IPS DF 6.9 (cell line): Measurements from ENCODE around the gene USP8.
"Not testable (repeated sequence)": the region's sequence is repeated elsewhere in the genome, so short reads cannot be mapped to it uniquely, and the experiment has no call there.

Source experiments
- DNase-seq: peaks from one replicate; pipeline ENCODE4 v3.0.0-alpha.2; 2013; ENCODE audit warnings: low read depth, low spot score
- H3K27ac ChIP-seq: one replicate; pipeline ENCODE4 v1.5.1; 2013; ENCODE audit warnings: low read length, control low read depth
- H3K27me3 ChIP-seq: 2 replicates; pipeline ENCODE4 v1.6.1; 2013; ENCODE audit warnings: mild to moderate bottlenecking, low read length; ENCODE audit not compliant: control insufficient read depth, insufficient read depth
- H3K36me3 ChIP-seq: 2 replicates; pipeline ENCODE4 v1.6.1; 2013; ENCODE audit warnings: low read length; ENCODE audit not compliant: control insufficient read depth, insufficient read depth
- H3K4me1 ChIP-seq: 2 replicates; pipeline ENCODE4 v1.6.1; 2013; ENCODE audit warnings: low read length; ENCODE audit not compliant: control insufficient read depth, insufficient read depth
- H3K4me3 ChIP-seq: 2 replicates; pipeline ENCODE4 v1.5.1; 2013; ENCODE audit warnings: mild to moderate bottlenecking, low read length
- H3K9me3 ChIP-seq: 2 replicates; pipeline ENCODE4 v1.6.1; 2013; ENCODE audit warnings: low read length, inconsistent platforms; ENCODE audit not compliant: control insufficient read depth, insufficient read depth
- WGBS: extraction: QIAGEN DNeasy Blood & Tissue Kit; methylation state at CpG from one replicate; pipeline ENCODE4 v1.1.7; 2013; ENCODE audit warnings: mixed read lengths, missing lambda C conversion rate; ENCODE audit not compliant: insufficient read length, insufficient coverage; 5-methylcytosine and 5-hydroxymethylcytosine counted together

USP8 gene

GRCh38 chr15:50414624-50415023 lies 9.6 kb upstream of the USP8 start:
- no peak overlapping the region for H3K27ac ChIP-seq
- DNase-seq = no peak
- H3K4me1 ChIP-seq = no peaks in the 10 kb centered on the region
- H3K4me3 ChIP-seq = no peak overlapping the region
- WGBS = no CpG with 5 or more reads among the region's 2 CpGs
- H3K36me3 ChIP-seq = no peaks in the 10 kb centered on the region
- H3K27me3 ChIP-seq = no peaks in the 10 kb centered on the region
- no peaks in the 10 kb centered on the region for H3K9me3 ChIP-seq

DNA sequence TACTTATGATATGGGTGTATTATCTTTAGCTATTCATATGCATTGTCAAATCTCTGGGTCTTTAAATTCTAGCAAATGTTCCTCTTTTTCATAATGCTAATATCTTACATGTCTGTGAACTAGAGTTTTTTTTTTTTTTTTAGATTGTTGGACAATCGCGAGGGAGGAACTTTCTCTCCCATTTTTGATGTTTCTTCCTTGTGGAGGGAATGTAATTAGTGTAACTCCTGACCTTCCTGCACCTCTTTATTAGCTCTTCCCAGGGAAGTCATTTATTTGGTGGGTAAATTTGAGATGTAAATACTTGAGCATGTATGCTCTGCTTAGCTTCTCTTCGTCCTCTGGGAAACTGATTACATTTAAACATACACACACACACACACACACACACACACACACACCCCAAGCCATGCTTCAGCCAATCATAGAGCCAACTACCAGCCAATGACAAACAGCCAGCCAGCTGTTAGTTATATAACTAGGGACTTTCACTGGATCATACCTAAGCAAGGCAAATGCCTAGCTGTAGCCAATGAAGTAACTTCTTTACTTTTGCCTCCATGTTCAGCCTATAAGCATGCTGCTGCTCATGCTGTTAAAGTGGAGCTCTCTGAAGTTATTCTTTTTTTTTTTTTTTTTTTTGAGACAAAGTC lies 8.3 kb upstream of the USP8 start:
- H3K36me3 ChIP-seq = no peaks in the 10 kb centered on the region
- no CpG with 5 or more reads among the region's 3 CpGs for WGBS
- no peak overlapping the region for H3K27ac ChIP-seq
- no peak for DNase-seq
- no peaks in the 10 kb centered on the region for H3K27me3 ChIP-seq
- no peaks in the 10 kb centered on the region for H3K9me3 ChIP-seq
- H3K4me1 ChIP-seq = no peaks in the 10 kb centered on the region
- H3K4me3 ChIP-seq = no peak overlapping the region

DNA sequence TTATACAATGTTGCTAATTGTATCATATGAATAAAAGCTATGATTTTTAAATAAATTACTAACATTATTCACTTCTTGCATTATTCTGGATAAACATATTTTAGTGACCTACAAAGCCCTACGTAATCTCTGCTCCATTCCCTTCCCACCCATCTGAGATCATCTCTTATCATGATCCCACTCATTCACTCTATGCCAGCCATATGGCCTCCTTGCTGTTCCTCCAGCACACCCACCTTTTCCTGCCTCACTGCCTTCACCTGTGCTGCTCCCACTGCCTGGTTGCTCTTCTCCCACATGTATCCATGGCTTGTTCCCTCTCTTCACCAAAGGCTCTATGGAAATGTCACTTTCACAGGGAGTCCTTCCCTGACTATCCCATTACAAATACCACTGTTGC lies 7.3 kb upstream of the USP8 start:
- Histone ChIP-seq H3K4me3 (no peak overlapping the region), H3K9me3 (no peaks in the 10 kb centered on the region), H3K4me1 (no peaks in the 10 kb centered on the region), H3K27me3 (no peaks in the 10 kb centered on the region), H3K36me3 (no peaks in the 10 kb centered on the region), H3K27ac (no peak overlapping the region)
- no CpG with 5 or more reads among the region's 1 CpG for WGBS
- DNase-seq = no peak

DNA sequence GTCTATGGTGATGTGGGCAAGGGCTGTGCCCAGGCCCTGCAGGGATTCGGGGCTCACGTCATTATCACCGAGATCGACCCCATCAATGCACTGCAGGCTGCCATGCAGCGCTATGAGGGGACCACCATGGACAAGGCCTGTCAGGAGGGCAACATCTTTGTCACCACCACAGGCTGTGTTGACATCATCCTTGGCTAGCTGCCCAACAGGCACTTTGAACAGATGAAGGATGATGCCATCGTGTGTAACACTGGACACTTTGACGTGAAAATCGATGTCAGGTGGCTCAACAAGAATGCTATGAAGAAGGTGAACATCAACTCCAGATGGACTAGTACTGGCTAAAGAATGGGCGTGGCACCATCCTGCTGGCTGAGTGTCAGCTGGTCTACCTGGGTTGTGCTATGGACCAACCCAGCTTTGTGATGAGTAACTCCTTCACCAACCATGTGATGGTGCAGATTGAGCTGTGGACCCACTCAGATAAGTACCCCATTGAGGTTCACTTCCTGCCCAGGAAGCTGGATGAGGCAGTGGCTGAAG lies 6.1 kb upstream of the USP8 start:
- Histone ChIP-seq H3K9me3 (no peaks in the 10 kb centered on the region), H3K27me3 (no peaks in the 10 kb centered on the region), H3K4me3 (no peak overlapping the region), H3K4me1 (no peaks in the 10 kb centered on the region), H3K27ac (no peak overlapping the region), H3K36me3 (no peaks in the 10 kb centered on the region)
- no peak for DNase-seq
- WGBS = no CpG with 5 or more reads among the region's 9 CpGs

DNA sequence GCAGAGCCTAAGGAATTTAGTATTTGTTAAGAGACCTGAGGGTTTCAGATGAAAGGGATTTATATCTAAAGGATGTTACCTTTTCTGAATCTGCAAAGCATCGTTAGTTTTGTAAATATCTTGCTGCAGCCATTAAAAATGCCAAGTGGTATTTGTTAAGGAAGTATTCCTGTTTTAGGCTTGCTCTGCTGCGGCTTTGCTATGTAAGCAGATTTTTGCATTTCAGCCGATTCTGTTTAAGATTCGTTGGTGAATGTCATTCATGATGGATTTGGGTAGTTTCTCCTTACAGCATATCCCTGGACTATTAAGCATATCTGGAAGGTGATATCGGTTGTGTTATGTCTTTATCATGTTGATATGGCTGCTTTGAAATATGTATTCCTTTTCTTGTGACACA lies 1.0 kb downstream of the USP8 start:
- DNase-seq = no peak
- no peaks in the 10 kb centered on the region for H3K9me3 ChIP-seq
- H3K36me3 ChIP-seq = no peaks in the 10 kb centered on the region
- no peaks in the 10 kb centered on the region for H3K27me3 ChIP-seq
- H3K4me3 ChIP-seq = peak overlapping the region; percentile 84; the same call in 1 of the 2 replicates
- no peak overlapping the region for H3K27ac ChIP-seq
- peaks cover 3% of the 10 kb centered on the region for H3K4me1 ChIP-seq
- no CpG with 5 or more reads among the region's 5 CpGs for WGBS

GRCh38 chr15:50425678-50426246 lies 1.6 kb downstream of the USP8 start:
- not testable (repeated sequence) for H3K27ac ChIP-seq, H3K9me3 ChIP-seq, H3K36me3 ChIP-seq, H3K27me3 ChIP-seq, DNase-seq, H3K4me3 ChIP-seq, H3K4me1 ChIP-seq
- WGBS = no CpG with 5 or more reads among the region's 17 CpGs

DNA sequence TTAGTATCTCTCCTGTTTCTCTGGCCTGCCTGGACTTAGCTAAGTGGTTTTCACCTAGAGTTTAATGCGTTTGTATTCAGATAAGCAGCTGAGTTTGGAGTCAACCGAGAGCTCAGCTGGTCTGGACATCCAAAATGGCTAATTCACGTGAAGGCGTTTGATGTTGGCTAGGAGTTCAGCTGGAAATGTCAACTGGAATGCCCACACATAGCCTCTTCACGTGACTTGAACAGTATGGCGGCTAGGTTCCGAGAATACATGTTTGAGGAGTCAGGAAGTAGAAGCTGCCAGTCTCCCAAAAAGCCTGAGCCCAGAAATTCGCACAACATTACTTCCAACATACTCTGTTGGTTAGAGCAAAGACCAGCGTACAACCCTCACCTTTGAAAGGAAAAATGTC lies 2.2 kb downstream of the USP8 start:
- H3K27ac ChIP-seq = no peak overlapping the region
- DNase-seq = no peak
- no peak overlapping the region for H3K4me3 ChIP-seq

DNA sequence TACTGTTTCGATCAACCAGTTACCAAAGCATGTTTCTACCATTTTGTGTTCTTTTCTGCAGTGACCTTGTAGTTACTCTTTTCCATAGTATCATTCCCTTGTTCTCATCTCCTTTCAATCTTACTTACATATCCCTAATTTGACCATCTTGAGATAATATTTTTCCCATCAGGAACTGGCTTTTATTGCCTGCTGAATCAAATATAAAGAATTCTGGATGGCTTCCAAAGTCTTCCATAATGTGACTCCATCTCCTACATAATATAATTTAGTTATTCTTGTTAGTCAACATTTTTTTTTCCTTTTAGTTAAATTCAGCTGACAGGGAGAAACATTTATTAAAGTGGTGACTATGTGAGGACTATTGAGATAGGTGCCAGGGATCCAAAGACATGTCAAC lies 7.0 kb downstream of the USP8 start:
- Histone ChIP-seq H3K27ac (no peak overlapping the region), H3K4me3 (no peak overlapping the region), H3K9me3 (no peaks in the 10 kb centered on the region), H3K36me3 (peaks cover 2% of the 10 kb centered on the region; the same call in 1 of the 2 replicates), H3K27me3 (no peaks in the 10 kb centered on the region), H3K4me1 (no peaks in the 10 kb centered on the region)
- WGBS = no CpG with 5 or more reads among the region's 1 CpG
- DNase-seq = no peak

More for the DNA sequence above, 2.2 kb downstream of the USP8 start:
- Histone ChIP-seq H3K9me3 (no peaks in the 10 kb centered on the region), H3K4me1 (peaks cover 3% of the 10 kb centered on the region), H3K36me3 (no peaks in the 10 kb centered on the region), H3K27me3 (no peaks in the 10 kb centered on the region)
- WGBS = no CpG with 5 or more reads among the region's 9 CpGs

GRCh38 chr15:50432230-50432629 lies 8.0 kb downstream of the USP8 start:
- H3K4me3 ChIP-seq = no peak overlapping the region
- WGBS = no CpG with 5 or more reads among the region's 2 CpGs
- H3K36me3 ChIP-seq = peaks cover 2% of the 10 kb centered on the region; the same call in 1 of the 2 replicates
- no peak overlapping the region for H3K27ac ChIP-seq
- H3K9me3 ChIP-seq = no peaks in the 10 kb centered on the region
- no peaks in the 10 kb centered on the region for H3K27me3 ChIP-seq
- H3K4me1 ChIP-seq = no peaks in the 10 kb centered on the region
- no peak for DNase-seq

- H3K4me1 ChIP-seq = no peaks in the 10 kb centered on the region
- H3K4me3 ChIP-seq = no peak overlapping the region
- no peaks in the 10 kb centered on the region for H3K9me3 ChIP-seq
- no peak for DNase-seq
- peaks cover 2% of the 10 kb centered on the region; the same call in 1 of the 2 replicates for H3K36me3 ChIP-seq
- no CpG with 5 or more reads among the region's 2 CpGs for WGBS
- H3K27ac ChIP-seq = no peak overlapping the region
- H3K27me3 ChIP-seq = no peaks in the 10 kb centered on the region
Measured at GRCh38 chr15:50435772-50436171, 11.6 kb downstream of the USP8 start.

GRCh38 chr15:50438251-50438650 lies 14.0 kb downstream of the USP8 start:
- no peaks in the 10 kb centered on the region for H3K27me3 ChIP-seq
- no peak for DNase-seq
- no peak overlapping the region for H3K27ac ChIP-seq
- no peaks in the 10 kb centered on the region for H3K4me1 ChIP-seq
- no peaks in the 10 kb centered on the region for H3K9me3 ChIP-seq
- no peaks in the 10 kb centered on the region for H3K36me3 ChIP-seq
- H3K4me3 ChIP-seq = no peak overlapping the region
- no CpG with 5 or more reads among the region's 8 CpGs for WGBS
